ENCODE measurements around the gene OR5V1.
"Not testable (repeated sequence)": the region's sequence is repeated elsewhere in the genome, so short reads cannot be mapped to it uniquely, and the experiment has no call there.

OR5V1 gene

GRCh38 chr6:29368765-29369164 lies at the start of gene OR5V1:
Gene OR5V1 (minus strand): TSS chr6:29368865. CDS start chr6:29356195, 12,670 bp downstream.
- no peak for DNase-seq

DNA sequence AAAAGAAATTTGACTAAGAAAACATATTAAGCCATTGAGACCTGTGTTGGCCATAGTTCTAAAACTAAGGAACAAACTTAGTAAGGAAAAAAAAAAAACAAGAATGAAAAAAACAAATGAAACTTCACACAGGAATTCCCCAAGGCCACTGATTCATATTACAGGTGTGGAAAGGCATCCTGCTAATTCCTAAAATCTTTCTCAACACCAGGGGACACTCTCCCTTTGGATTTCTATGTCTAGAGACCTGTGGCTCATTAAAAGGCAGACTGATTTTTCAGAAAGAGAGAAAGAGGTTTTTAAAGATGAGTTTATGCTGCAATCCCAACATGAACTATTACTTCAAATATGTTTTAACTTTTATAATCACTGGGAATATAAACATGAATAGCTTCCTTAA lies 45.9 kb upstream of the OR5V1 start, which contains the start of gene OR12D1:
OR12D1 (plus strand) TSS at position 341 of the 400 bp plus-strand sequence.
- no peak for DNase-seq

- no peak for DNase-seq
These were observed 35.1 kb upstream of the OR5V1 start for GRCh38 chr6:29403801-29404200.

GRCh38 chr6:29399525-29399924 lies 30.9 kb upstream of the OR5V1 start:
- no peak for DNase-seq

DNA sequence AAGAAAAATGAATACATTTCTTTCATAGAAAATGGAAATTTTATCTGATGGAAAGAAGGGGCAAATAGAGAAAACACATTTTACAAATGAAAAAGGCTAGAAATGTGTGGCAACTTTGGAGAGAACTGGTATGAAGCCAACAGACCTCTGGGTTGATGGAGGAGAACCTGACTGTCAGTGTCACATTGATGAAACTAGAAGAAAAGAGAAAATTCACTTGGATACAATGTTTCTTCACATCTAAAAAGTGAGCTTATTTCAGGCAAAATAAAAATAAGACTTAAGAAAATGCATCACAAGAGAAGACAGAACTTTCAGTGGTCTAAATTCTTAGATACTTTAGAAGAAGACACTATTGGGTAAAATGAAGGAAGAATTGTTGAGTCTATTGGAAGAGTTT lies 26.7 kb upstream of the OR5V1 start, which contains the start of gene OR12D2:
OR12D2 (plus strand) TSS at position 301 of the 400 bp plus-strand sequence. CDS start 1,069 bp downstream, outside the sequence.
- no peak for DNase-seq

DNA sequence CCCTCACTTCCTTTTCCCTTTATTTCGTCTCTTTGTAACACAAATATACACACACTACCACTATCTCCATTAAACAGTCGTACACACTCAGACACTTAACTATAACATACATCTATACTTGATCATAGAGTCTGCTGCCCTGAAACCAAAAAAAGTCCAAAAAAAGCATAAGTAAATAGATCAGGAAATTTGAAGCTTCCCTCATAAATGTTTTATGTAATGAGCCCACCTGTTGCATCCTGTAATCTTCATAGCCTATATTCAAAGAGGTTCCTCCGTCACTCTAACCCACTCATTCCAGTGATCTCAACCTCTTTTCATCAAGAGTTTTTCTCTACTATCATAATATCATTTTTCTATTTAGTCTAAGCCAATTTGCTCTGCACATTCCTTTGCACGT lies 19.9 kb upstream of the OR5V1 start:
- no peak for DNase-seq

GRCh38 chr6:29376003-29376402 lies 7.3 kb upstream of the OR5V1 start:
- no peak for DNase-seq

- DNase-seq = no peak
These were observed 6.5 kb upstream of the OR5V1 start, which contains the start of gene OR12D3 for GRCh38 chr6:29375191-29375590. Gene OR12D3 (minus strand): TSS chr6:29375291. CDS start chr6:29375287, 4 bp downstream.

DNA sequence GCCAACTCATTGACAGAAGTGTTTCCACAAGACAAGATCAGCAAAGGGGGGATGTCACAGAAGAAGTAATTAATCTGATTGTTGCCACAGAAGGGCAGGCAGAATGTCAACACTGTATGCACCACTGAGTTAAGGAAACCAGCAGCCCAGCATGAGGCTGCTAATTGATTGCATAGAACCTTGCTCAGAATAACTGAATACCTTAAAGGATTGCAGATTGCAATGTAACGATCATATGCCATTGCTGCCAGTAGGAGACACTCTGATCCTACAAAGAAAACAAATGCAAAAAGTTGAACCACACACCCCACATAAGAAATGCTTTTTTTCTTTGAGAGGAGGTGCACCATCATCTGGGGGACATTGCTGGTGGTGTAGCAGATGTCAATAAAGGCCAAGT lies 13.1 kb downstream of the OR5V1 start:
- DNase-seq = no peak

- no peak for DNase-seq
These were observed 13.7 kb downstream of the OR5V1 start for GRCh38 chr6:29354980-29355379.

DNA sequence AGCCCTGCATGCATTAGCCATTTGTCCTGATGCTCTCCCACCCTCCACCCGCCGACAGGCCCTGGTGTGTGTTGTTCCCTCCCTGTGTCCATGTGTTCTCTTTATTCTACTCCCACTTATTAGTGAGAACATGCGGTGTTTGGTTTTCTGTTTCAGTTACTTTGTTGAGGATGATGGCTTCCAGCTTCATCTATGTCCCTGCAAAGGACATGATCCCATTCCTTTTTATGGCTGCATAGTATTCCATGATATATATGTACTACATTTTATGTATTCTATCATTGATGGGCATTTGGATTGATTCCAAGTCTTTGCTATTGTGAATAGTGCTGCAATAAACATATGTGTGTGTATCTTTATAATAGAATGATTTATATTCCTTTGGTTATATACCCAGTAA lies 19.3 kb downstream of the OR5V1 start:
- DNase-seq = not testable (repeated sequence)

- DNase-seq = no peak
These were observed 23.3 kb downstream of the OR5V1 start for GRCh38 chr6:29345380-29345779.

DNA sequence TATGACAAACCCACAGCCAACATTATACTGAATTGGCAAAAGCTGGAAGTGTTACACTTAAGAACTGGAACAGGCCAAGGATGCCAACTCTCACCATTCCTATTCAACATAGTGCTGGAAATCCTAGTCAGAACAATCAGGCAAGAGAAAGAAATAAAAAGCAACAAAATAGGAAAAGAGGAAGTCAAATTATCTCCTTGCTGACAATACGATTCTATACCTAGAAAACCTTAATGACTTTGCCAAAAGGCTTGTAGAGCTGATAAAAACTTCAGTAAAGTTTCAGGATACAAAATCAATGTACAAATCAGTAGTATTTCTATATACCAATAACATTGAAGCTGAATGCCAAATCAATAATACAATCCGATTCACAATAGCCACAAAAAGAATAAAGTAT lies 32.4 kb downstream of the OR5V1 start:
- no peak for DNase-seq

- no peak for DNase-seq
These were observed 36.0 kb downstream of the OR5V1 start for GRCh38 chr6:29332676-29333075.

GRCh38 chr6:29325777-29326176 lies 42.9 kb downstream of the OR5V1 start:
- DNase-seq = no peak

DNA sequence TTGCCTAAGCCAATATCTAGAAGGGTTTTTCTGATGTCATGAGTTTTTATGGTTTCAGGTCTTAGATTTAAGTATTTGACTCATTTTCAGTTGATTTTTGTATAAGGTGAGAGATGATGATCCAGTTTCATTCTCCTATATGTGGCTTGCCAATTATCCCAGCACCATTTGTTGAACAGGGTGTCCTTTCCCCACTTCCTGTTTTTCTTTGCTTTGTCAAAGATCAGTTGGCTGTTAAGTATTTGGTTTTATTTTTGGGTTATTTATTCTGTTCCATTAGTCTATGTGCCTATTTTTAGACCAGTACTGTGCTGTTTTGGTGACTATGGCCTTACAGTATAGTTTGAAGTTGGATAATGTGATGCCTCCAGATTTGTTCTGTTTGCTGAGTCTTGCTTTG lies 45.3 kb downstream of the OR5V1 start:
- not testable (repeated sequence) for DNase-seq

- no peak for DNase-seq
These were observed 48.7 kb downstream of the OR5V1 start for GRCh38 chr6:29319931-29320330.

Data from GF-D8 (cell line).